NCI-H226 (cell line): ENCODE results near the gene CADM2.

Experiments used
- DNase-seq: peaks from one replicate; pipeline ENCODE4 v3.0.0-alpha.2; 2015

CADM2 gene

GRCh38 chr3:86046436-86047136 is 1087.8 kb downstream of the CADM2 start:
- DNase-seq: no peak

DNA sequence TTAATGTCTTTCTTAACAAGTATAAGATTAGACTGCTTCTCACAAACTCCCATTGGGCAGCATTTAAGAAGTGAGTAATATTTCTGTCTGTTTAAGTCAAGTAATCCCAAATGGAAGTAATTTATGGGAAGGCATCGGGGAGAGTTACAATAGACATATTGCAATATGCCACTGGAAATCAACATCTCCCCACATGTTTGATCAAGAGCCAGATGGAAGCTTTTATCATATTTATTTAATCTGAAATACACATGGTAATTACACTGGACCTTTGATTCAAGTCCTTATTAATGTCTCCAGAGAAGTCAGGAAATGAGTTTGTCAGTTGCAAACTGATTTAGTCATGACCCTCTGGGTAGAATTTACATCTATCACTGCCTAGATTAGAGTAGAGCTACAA is 1088.4 kb downstream of the CADM2 start:
- no peak for DNase-seq

- DNase-seq: no peak
These were observed 1092.3 kb downstream of the CADM2 start for GRCh38 chr3:86051058-86051457.

- no peak for DNase-seq
These were observed 1097.2 kb downstream of the CADM2 start for GRCh38 chr3:86056032-86056431.

DNA sequence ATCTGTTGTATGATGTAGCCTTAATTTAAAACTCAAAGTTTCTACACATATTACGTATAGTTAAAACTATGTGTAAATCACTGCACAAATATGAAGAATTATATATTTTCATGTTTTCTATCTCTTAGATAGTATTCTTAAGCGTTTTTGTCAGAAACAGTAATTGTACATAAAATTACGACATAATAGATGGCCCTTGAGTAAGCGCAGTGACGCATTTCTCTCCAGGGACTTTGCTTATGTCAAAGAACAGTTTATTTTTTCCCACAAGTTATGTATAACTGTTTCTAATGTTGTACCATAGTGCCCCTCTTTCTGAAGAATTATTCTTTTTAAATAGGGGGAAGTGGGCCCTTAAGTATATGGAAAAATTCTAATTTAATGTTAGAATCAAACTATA is 1098.2 kb downstream of the CADM2 start:
- DNase-seq: no peak

DNA sequence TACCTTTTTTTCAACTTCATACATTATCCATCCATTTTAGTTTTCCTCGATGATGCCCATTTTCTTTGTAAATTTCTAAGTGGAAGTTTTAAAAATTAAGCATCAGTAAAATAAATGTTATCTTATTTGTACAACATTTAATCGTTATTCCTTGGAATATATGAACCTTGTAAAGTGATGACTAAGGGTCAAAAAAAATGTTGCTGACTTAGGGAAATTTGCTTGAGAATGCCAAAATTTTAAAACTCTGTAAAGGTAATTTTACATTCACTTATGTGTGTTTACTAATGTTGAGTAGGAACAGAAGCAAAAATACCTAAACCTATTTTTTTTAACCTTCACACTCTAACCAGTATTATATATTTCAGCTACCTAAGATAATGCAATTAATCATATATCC is 1115.0 kb downstream of the CADM2 start:
- no peak for DNase-seq

- no peak for DNase-seq
These were observed 1128.5 kb downstream of the CADM2 start for GRCh38 chr3:86087160-86087871.

DNA sequence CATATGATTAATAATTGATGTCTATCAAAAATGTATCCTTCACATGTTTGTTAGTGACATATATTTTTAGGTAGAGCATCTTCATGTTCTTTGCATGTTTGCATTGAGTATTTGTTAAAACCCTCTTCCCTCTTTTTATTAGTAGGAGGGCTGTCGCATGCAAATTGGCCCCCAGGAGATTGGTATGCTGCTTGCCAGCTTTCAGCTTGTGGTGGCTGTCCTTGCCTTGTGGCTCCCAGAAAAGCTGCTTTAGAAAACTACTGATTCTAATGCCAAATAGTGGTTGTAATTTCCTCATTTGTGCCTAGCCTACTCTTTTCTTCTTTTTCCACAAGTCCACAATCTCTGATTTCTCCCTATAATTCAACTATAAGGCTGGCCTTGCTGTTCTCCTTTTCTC is 1145.4 kb downstream of the CADM2 start:
- DNase-seq: no peak

DNA sequence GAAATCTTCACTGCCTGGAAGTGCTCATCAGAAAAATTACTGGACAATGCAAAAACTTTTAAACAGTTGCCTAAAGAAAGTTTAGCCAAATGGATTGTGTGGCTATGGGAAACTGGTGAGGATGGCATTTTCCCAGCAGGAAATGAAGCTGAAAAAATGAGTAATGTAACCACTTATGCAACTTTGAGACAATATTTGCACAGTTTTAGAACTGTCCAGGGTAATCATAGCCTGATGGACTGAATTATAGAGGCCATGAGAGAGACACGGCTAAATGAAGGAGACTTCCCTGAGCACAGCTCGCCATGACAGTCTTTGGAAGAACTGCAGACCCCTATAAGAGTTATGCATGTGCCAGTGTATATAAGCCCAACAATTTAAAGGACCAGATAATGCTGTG is 1150.6 kb downstream of the CADM2 start:
- DNase-seq: no peak
